GM19452 (cell line): Measurements from ENCODE around the gene HSD17B7.
"Not testable (repeated sequence)": the region's sequence is repeated elsewhere in the genome, so short reads cannot be mapped to it uniquely, and the experiment has no call there.

Experiments used
- ATAC-seq: cut with Tn5 transposase; IDR thresholded peaks from one replicate; pipeline ENCODE4 v1.9.1; 2021; ENCODE audit not compliant: unreplicated experiment

HSD17B7 gene

DNA sequence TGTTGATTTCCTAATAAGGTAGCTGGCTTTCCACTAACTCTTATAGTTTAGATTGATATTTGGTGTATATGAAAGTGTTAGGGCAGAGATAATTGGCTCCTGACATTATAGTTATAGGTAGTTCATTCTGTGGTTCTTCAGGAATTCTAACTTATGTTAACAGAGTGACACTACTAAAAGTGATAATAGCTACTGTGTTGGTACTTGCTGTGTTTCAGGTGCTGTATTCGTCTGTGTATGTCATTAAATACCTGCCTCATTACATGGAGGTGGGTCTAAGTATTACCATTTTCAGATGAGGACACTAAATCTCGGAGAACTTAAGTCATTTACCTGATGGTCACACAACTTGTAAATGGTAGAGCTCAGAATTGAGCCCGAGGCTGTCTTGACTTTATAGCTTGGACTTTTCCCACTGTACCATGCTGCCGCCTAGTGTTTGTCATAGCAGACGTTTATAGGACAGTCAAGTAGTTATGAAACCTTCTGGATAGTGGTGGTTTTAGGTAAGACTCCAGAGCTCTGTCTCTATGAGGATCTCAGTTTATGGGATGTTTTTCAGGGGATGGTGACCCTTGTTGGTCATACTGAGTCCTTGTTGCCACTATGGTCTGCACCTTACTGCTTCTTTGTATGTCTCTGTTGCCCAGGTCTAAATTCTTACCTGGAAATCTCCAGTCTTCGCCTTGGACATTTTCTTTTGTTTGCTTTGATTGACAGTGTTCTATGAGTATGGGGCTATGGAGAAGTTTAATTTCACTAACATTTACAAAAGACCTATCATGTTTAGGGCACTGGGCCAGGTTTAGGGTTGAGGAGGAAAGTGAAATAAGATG, 9.7 kb downstream of the HSD17B7 start:
- not testable (repeated sequence) for ATAC-seq

DNA sequence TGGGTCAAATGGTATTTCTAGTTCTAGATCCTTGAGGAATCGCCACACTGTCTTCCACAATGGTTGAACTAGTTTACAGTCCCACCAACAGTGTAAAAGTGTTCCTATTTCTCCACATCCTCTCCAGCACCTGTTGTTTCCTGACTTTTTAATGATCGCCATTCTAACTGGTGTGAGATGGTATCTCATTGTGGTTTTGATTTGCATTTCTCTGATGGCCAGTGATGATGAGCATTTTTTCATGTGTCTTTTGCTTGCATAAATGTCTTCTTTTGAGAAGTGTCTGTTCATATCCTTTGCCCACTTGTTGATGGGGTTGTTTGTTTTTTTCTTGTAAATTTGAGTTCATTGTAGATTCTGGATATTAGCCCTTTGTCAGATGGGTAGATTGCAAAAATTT, 17.0 kb downstream of the HSD17B7 start:
- not testable (repeated sequence) for ATAC-seq

DNA sequence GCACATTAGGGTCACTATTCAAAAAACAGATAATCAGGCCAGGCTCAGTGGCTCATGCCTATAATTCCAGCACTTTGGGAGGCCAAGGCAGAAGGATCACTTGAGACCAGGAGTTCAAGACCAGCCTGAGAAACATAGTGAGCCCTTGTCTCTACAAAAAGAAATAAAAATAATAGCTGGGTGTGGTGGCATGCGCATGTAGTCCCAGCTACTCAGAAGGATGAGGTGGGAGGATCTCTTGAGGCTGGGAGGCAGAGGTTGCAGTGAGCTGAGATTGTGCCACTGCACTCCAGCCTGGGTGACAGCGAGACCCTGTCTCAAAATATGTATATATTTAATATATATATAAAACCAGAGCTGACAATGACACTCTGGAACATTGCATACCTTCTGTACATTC, 21.9 kb downstream of the HSD17B7 start:
- ATAC-seq = not testable (repeated sequence)

DNA sequence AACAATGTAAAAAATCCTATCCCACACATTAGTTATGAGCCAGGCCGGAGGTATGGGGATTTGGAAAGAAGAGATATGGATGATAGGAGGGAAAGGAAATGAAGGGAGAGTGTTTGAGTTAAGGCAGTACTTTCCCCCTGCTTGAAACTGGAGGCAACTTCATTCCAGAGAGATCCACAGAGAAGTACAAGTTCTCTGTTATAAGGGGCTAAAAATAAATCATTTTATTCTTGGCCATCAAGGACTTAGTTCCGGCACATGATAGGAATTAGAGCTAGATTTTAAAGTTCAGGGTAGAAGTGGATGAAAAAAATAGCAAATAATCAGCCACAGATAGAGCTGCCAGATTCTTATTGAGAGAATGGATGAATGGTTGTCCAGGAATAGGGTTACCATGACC, 27.6 kb downstream of the HSD17B7 start:
- not testable (repeated sequence) for ATAC-seq

DNA sequence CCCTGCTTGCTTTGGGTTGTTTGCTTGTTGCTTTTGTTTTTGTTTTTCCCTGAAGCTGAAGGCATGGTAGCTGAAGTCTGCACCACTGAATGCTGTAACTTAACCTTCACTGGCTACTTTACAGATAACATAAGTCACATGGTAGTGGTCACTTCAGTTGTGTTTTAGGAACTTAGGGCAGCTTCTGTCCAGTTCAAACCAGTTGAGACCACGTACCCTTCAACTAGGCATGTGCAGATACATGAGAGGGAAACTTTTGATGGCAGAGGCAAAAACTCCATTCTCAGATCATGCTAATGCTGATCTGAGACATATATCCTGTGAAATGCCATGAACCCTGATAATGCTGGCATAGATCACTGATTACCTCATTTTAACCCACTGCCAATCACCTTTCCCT, 28.2 kb downstream of the HSD17B7 start:
- not testable (repeated sequence) for ATAC-seq

DNA sequence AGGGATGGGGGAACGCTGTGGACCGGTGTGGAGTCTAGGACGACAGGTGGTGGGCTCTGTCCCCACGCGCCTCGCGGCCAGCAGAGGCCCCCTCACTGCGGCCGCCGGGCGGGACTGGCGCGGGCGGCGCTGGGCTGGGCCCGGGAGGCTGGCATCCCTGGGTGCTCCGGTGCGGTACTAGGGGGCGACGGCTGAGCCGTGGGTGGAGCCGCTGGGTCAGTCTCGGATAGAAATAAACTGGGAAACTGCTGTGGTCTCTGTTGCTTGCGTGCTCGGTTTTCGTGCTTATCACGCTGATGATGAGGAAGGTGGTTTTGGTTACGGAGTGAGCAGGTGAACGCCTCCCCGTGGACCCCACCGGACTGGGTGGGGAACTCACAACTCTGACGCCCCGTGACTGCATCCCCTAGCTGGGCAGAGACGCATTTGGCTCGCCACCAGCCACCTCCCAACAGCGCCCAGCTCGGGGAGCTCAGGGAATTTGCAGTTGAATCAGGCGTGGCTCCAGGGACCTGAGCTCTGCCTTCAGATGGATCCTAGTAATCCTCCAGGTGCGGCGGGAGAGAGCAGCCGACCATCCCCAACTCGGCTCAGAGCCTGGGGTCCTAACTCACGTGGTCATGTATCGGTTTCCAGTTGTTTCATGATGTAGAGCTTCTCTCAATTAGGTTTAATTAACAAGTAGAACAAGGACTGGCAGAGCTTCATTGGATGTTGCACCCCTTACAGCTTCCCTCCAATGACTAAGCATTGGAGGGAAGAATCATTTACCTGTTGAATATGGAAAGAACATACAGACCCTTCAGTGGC, 32.1 kb downstream of the HSD17B7 start:
- no peak for ATAC-seq

DNA sequence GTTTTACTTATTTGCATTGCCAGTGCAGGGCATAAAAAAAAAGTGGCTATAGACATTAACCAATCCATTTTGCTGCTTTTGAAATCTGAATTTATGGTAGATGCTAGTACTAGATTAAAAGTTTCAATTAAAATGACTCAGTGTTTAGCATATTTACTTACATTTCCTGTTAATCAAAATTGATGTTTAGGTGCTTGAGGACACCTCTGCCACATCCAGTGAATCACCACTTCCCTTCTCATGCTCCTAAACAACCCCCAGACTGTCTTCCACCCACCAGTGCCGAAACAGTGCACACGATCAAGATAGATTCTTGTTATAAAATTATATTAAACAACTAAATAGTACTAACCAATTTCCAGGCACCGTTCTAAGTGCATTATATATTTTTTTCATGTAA, 32.7 kb downstream of the HSD17B7 start:
- ATAC-seq = no peak

DNA sequence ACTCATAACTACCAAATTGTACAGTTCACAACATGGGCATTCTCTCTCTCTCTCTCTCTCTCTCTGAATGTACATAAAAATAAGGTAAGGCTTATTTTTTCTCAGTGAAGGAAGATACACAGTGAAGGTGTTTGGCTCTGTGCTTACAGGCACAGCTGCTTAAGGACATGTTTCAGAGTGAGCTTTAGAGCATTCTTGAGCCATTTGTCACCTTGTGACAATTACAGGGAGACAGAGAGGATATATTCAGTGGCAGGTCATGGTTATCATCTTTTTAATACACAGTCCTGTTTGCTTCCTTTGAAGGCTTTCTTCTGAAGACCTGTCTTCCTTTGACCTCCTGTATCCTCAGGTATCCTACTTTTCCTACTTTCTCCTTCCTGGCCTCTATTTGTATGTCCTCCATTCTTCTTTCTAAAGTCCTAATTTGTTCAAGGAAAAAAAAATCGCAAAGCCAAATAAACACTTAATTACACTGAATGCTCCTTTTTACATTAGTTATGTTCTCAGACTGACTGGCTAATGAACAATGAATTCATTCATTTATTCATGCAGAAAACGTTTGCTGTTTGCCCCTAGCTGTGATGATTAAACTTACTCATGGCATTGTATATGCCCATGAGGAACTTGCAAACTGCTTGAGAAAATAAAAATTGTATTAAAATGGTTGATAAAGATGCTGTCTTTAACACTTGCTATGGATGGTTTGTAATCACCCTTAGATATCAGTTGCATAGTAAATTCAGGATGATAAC, 33.4 kb downstream of the HSD17B7 start:
- ATAC-seq = no peak

DNA sequence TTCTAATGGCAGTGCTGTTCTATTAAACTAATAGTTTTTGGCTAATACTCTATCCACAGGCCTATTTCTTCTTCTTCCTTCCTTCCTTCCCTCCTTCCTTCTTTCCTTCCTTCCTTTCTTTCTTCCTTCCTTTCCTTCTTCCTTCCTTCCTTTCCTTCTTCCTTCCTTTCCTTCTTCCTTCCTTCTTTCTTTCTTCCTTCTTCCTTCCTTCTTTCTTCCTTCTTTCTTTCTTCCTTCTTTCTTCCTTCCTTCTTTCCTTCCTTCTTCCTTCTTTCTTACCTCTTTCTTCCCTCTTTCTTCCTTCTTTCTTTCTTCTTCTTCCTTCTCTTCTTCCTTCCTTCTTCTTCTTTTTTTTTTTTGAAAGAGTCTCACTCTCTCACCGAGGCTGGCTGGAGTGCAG, 38.8 kb downstream of the HSD17B7 start:
- no peak for ATAC-seq

DNA sequence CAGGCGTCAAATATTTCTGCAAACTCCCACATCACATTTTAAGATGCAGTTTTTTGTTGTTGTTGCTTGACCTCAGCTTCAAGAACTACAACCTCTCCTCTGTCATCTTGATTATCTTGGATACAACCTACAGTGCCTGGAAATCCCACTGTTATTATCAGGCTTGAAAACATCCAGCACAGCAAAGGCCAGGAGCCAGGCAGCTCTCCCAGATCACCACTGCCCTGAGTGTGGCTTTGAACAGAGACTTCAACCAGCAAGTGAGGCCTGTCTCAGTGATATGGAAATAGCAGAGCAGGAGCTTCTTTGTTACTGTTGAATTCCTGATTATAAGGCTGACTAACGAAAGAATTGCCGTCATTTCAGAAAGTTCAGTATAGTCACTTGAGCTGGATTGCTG, 42.0 kb downstream of the HSD17B7 start:
- ATAC-seq = no peak

DNA sequence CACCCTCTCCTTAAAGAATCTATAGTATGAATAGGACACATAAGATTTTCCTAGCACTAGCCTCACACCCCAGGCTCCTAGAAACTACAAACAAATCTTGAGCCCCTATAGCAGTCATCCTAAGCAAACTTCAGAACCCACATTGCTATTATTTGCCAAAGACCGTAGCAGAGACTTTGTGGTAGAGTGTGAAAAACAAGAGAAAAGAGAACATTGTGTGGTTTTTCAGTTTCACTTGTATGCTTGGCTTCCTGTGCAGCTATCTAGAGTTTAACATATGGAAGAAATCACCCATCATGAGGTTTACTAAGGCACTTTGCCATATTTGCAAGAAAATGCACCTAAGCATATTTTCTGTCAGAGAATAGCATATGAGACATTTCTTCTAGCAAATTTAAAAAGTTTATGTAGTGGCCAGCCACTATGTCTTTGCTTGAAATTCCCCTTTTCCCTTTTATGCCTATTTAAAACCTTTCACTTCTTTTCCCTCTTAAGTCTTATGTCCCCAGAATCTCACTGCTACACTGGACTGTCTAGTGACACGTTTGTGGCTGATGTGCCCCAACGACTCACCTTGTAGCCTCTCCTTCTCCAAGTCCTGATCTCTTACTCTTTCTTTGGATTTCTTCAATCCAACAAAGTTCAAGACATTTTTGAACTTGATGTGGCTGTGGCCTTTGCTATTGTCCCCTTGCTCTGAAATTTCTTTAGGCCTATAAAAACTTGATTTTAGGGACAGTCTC, 44.8 kb downstream of the HSD17B7 start:
- ATAC-seq = peak; percentile 92

DNA sequence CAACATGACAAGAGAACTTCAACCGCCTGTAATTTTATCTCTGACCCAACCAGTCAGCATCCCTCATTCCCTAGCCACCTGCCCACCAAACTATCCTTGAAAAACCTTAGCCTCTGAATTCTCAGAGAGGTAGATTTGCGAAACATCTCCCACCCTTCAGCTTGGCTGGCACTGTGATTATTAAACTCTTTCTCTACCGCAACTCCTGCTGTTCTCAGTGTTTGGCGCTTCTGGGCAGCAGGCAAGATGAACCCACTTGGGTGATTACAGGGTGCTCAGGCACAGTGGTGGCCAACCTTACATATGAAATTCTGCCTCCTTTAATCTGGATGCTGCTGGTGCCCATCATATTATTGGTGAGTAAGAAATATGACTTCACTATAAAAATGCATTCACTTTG, 48.4 kb downstream of the HSD17B7 start:
- no peak for ATAC-seq

DNA sequence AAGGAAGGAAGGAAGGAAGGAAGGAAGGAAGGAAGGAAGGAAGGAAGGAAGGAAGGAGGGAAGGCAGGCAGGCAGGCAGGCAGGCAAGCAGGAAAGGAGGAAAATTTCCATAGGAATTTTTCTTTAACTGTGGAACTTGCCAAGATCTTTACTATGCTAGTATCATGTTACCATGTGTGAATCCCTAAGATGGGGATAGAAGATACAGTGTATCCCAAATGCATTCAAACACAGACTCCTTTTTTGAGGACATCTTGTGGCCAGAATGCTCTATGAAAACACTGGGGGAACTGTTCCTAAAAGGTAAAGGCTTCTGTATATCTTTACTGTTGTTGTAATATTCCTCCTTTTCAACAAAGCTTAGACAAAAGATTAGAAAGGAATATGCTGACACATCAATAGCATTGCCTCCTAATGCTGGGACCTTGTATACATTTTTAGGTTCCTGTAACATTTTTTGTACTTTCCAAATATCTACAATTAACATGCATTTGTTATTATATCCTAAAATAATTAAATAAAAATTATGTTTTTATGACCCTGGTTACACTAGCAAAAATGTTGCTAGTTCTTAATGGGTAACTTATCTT, 49.8 kb downstream of the HSD17B7 start:
- no peak for ATAC-seq

DNA sequence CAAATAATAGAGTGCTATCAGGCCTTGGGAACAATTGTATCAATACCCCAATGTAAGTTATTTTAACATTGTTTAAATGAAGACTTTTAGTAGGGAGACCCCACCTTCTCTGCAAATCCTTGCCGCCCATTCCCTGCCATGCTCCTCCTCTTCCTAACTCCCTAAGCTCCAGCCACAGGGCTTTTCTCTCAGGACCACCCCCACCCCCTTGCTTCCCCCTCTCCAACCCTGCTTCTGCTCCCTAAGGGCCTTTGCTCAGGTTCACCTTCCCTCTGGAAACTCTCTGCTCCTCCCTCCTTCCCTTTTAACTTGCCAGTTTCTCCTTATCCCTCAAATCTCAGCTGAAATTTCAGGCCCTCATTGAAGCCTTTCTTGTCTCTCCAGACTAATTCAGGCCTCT, 53.7 kb downstream of the HSD17B7 start:
- no peak for ATAC-seq

DNA sequence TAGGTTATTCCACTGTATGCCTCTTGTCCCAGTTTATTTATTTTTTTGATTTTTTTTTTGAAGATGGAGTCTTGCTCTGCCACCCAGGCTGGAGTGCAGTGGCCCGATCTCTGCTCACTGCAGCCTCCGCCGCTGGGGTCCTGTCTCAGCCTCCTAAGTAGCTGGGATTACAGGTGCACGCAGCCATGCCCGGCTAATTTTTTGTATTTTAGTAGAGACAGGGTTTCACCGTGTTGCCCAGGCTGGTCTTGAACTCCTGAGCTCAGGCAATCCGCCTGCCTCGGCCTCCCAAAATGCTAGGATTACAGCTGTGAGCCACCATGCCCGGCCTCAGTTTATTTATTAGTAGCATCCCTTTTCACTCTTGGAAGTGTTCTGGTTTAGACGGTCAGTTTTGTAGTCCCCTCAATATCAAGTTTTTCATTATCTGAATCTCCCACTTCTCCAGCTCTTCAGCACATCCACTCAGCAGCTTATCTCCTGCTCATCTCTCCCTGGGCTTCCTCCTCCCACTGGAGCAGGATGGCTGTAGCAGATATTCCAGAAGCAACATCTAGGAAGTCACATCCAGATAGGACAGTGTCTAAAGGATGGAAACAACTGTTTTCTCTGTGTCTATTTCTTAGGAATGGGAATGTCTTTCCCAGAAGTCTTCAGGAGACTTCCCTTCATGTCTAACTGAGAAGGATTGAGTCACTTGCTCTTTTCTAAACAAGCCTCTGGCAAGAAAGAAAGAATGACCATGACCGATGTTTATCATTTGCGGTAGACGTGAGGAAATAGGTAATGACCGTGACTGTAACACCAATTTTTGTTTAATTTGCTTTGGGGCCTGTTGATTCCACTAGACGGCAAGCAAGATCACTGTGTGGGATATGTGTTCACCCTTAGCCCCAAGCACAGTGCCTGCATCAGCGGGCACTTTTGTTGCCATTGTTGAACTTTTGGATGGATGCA, 56.0 kb downstream of the HSD17B7 start:
- ATAC-seq = no peak

DNA sequence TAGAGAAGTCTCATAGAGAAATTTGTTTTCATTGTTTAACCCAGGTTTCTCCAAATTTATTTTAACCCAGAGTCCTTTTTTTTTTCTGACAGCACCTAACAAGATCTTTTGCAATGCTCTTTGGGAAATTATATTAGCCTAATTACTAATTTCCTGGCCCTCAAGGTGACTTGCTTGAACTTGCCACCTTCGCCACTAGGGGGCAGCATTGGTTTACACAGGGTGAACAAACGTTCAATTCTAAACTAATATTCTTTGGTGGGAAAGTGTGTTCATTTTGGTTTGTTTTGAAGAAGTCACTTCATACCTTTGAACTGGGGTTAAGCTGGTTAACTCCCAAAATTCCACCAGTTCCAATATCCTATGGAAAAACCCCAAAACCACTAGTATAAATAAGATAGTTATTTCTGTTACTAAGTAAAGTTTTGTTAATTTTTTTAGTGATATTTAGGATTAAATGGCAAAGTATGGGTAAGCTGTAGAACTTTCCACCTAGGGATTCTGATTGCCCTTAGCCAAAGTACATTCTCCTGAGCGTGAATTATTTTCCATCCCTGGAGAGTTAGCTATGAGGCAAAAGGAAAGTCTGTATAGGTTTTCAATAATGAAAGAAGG, 57.4 kb downstream of the HSD17B7 start:
- ATAC-seq = peak; percentile 83

DNA sequence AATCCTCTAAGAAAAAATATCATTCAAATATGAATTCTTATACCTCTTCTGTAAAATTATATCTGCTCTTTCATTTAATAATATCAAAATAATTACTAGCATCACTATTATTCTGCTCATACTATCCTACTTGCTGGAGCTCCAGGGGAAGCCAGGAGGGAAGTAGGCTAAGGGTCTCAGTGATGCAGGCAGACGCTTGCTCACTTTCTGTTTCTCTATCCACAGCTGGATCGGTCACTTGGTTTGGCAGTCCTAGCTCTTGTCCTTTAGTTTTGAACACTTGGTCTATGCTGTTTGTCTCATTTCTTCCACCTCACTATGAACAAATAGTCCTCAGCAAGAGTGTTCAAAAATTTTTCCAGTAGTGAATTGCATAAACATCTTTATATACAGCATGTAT, 59.2 kb downstream of the HSD17B7 start:
- no peak for ATAC-seq

DNA sequence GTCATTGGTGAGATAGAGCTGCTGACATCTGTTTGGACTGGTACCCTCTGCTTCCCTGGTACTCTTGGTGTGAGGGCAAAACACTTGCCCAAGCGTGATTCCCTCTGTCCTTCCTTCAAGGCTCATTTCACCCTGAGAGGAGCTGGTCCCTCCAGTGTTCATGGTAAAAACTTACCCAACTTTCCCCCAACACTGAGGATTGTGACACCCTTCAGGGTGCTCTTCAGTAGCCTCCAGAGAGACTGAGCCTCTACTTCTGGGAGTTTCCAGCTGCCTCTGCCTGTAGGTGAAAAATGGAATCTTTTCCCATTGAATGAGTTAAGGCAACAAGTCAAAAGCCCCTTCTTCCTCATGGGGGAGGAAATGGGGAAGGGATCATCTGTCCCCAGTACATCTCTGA, 60.8 kb downstream of the HSD17B7 start:
- ATAC-seq = no peak
